OCI-LY1 (cell line): ENCODE results near the gene RAF1.

Source experiments
- H2AFZ ChIP-seq: fragments of 200-600 bp; sonication (generic), shearing (Covaris generic); 2 replicates; pipeline ENCODE4 v1.6.0; 2014; ENCODE audit warnings: antibody characterized with exemption, mild to moderate bottlenecking, low read length
- H3F3A ChIP-seq: fragments of 200-600 bp; sonication (generic), shearing (Covaris generic); 2 replicates; pipeline ENCODE4 v1.6.0; 2014; ENCODE audit warnings: mild to moderate bottlenecking, antibody characterized with exemption, low read length, moderate library complexity; ENCODE audit not compliant: insufficient read depth
- H3K27ac ChIP-seq: fragments of 200-600 bp; sonication (generic); 2 replicates; pipeline ENCODE4 v1.5.1; 2014; ENCODE audit warnings: low read length, mixed run types, mild to moderate bottlenecking, low read depth; ENCODE audit not compliant: poor library complexity, severe bottlenecking
- H3K27me3 ChIP-seq: fragments of 200-600 bp; sonication (generic); 2 replicates; pipeline ENCODE4 v1.6.0; 2014; ENCODE audit warnings: antibody characterized with exemption, mild to moderate bottlenecking, low read length, moderate library complexity; ENCODE audit not compliant: insufficient read depth
- H3K36me3 ChIP-seq: fragments of 200-600 bp; sonication (generic); 2 replicates; pipeline ENCODE4 v1.6.1; 2014; ENCODE audit warnings: mild to moderate bottlenecking, antibody characterized with exemption, low read length, moderate library complexity, mixed read lengths; ENCODE audit not compliant: insufficient read depth
- H3K4me1 ChIP-seq: fragments of 200-600 bp; sonication (generic); 2 replicates; pipeline ENCODE4 v1.5.1; 2014; ENCODE audit warnings: mild to moderate bottlenecking, low read length, moderate library complexity; ENCODE audit not compliant: insufficient read depth, severe bottlenecking
- H3K4me2 ChIP-seq: fragments of 200-600 bp; sonication (generic), shearing (Covaris generic); 2 replicates; pipeline ENCODE4 v1.6.1; 2014; ENCODE audit warnings: low read length
- H3K4me3 ChIP-seq: fragments of 200-600 bp; sonication (generic); 2 replicates; pipeline ENCODE4 v1.5.1; 2014; ENCODE audit warnings: low read length, low read depth, mild to moderate bottlenecking, mixed read lengths; ENCODE audit not compliant: poor library complexity, severe bottlenecking
- H3K79me2 ChIP-seq: fragments of 200-600 bp; shearing (Covaris generic); 2 replicates; pipeline ENCODE4 v1.6.1; 2016; ENCODE audit warnings: mixed run types, low read length, mixed read lengths; ENCODE audit not compliant: insufficient read depth
- H3K9ac ChIP-seq: fragments of 200-600 bp; sonication (generic), shearing (Covaris generic); 2 replicates; pipeline ENCODE4 v1.6.1; 2014; ENCODE audit warnings: mild to moderate bottlenecking, low read length, mixed read lengths
- H3K9me2 ChIP-seq: fragments of 200-600 bp; sonication (generic), shearing (Covaris generic); 2 replicates; pipeline ENCODE4 v1.6.1; 2014; ENCODE audit warnings: low read depth, mild to moderate bottlenecking, low read length, mixed read lengths
- H3K9me3 ChIP-seq: fragments of 200-600 bp; shearing (Covaris generic); 2 replicates; pipeline ENCODE4 v1.6.1; 2014; ENCODE audit warnings: low read length, mixed read lengths
- H4K20me1 ChIP-seq: fragments of 200-600 bp; sonication (generic), shearing (Covaris generic); 2 replicates; pipeline ENCODE4 v1.6.0; 2016; ENCODE audit warnings: mild to moderate bottlenecking, low read length; ENCODE audit not compliant: insufficient read depth
- CTCF ChIP-seq: fragments of 200-600 bp; sonication (generic), shearing (Covaris generic); IDR thresholded peaks from 2 replicates; pipeline ENCODE4 v1.5.1; 2017; ENCODE audit warnings: mild to moderate bottlenecking, antibody characterized with exemption, low read length, moderate library complexity, mixed read lengths
- EZH2 ChIP-seq: fragments of 200-600 bp; sonication (generic), shearing (Covaris generic); IDR thresholded peaks from 2 replicates; pipeline ENCODE4 v1.8.0; 2017; ENCODE audit warnings: borderline replicate concordance, mixed run types, mild to moderate bottlenecking, antibody characterized with exemption, low read length, moderate library complexity, mixed read lengths

Gene RAF1

GRCh38 chr3:12671120-12671450 lies 7.2 kb upstream of the RAF1 start:
- no peaks in the 10 kb centered on the region for H3K36me3 ChIP-seq
- H3K4me2 ChIP-seq = no peak overlapping the region

GRCh38 chr3:12670365-12671119 lies 6.6 kb upstream of the RAF1 start:
- TF ChIP-seq CTCF (no peak), EZH2 (no peak)
- no peak overlapping the region for H3K4me2 ChIP-seq

More at GRCh38 chr3:12671120-12671450, 7.2 kb upstream of the RAF1 start:
- no peaks in the 10 kb centered on the region for H3K79me2 ChIP-seq
- no peaks in the 10 kb centered on the region for H3K9me3 ChIP-seq
- H3K4me1 ChIP-seq = no peaks in the 10 kb centered on the region
- no peak overlapping the region for H3K4me3 ChIP-seq
- H4K20me1 ChIP-seq = no peaks in the 10 kb centered on the region
- H3F3A ChIP-seq = no peaks in the 10 kb centered on the region
- H3K27ac ChIP-seq = no peak overlapping the region
- no peak for TF ChIP-seq EZH2
- TF ChIP-seq CTCF = no peak
- H3K27me3 ChIP-seq = 0 out of 2 replicates have a peak, but pooled peaks cover 4% of the 10 kb centered on the region
- no peak overlapping the region for H2AFZ ChIP-seq
- no peak overlapping the region for H3K9ac ChIP-seq
- no peaks in the 10 kb centered on the region for H3K9me2 ChIP-seq

GRCh38 chr3:12663401-12663935 lies 449 bp downstream of the RAF1 start:
- H3K4me2 ChIP-seq = peak overlapping the region; percentile 90
- peak overlapping the region; percentile 97 for H3K9ac ChIP-seq
- peak overlapping the region; percentile 68 for H3K27ac ChIP-seq
- H3K9me3 ChIP-seq = no peaks in the 10 kb centered on the region
- peak overlapping the region; percentile 98 for H3K4me3 ChIP-seq
- no peaks in the 10 kb centered on the region for H4K20me1 ChIP-seq
- H3K36me3 ChIP-seq = no peaks in the 10 kb centered on the region
- peaks cover 51% of the 10 kb centered on the region for H3K79me2 ChIP-seq
- no peaks in the 10 kb centered on the region for H3F3A ChIP-seq
- no peak overlapping the region for H2AFZ ChIP-seq
- H3K27me3 ChIP-seq = no peaks in the 10 kb centered on the region
- no peak for TF ChIP-seq CTCF
- TF ChIP-seq EZH2 = no peak
- peaks cover 37% of the 10 kb centered on the region for H3K4me1 ChIP-seq
- no peaks in the 10 kb centered on the region for H3K9me2 ChIP-seq

More at GRCh38 chr3:12670365-12671119, 6.6 kb upstream of the RAF1 start:
- H3K4me3 ChIP-seq = no peak overlapping the region
- 0 out of 2 replicates have a peak, but pooled peaks cover 4% of the 10 kb centered on the region for H3K27me3 ChIP-seq
- no peak overlapping the region for H3K27ac ChIP-seq
- H3K9me2 ChIP-seq = no peaks in the 10 kb centered on the region
- H3K36me3 ChIP-seq = no peaks in the 10 kb centered on the region
- H3K4me1 ChIP-seq = no peaks in the 10 kb centered on the region
- no peak overlapping the region for H2AFZ ChIP-seq
- no peaks in the 10 kb centered on the region for H3K79me2 ChIP-seq
- no peak overlapping the region for H3K9ac ChIP-seq
- no peaks in the 10 kb centered on the region for H3K9me3 ChIP-seq
- H3F3A ChIP-seq = no peaks in the 10 kb centered on the region
- no peaks in the 10 kb centered on the region for H4K20me1 ChIP-seq
